ENCODE measurements around the gene SLC9A9. TPM values are rescaled to one million over a fixed set of nuclear protein-coding genes. Genes with fewer than 3 reads are reported as not detected.

The SLC9A9 gene
- total and polyA plus RNA-seq, 2 of the 8 experiments (the other 6 are each of a cell fraction or from before 2014, with no cell fraction given): 0.48 to 1.1 TPM

DNA sequence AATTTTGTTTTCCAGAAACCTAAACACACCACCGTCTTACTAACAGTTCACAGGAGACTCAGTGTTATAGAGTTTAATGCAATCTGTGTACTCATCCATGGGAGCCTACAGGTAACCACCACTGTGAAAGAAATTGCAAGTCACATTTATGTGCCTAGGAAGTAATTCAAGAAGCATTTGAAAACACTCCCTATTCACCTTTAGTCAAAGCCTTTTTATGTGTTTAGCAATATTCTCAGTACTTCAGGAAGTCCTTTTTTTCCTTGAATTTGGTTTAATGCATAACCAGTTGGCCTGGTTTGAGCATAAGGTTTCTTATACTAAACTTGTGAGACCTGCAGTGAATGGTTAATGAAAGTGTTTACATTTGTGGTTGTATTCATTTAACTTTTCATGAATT lies 382.6 kb downstream of the SLC9A9 start:
- Histone ChIP-seq H3K27me3 (replicated peaks in 1 of 4; ENCODE audit: control insufficient read depth in 3 of 4, extremely low read depth in 1 of 4, insufficient read depth in 3 of 4, low read length in 3 of 4) (no peaks in the 10 kb centered on the region), H3K23me2 (ENCODE audit: low read depth, low read length) (no peaks in the 10 kb centered on the region), H3K27ac (ENCODE audit: low read depth, low read length) (no peak overlapping the region), H2BK20ac (ENCODE audit: low read length) (no peak overlapping the region), H3K4me1 (replicated peaks in 1 of 4; ENCODE audit: control insufficient read depth in 3 of 4, insufficient read depth in 4 of 4, low read length in 3 of 4) (no peaks in the 10 kb centered on the region), H3K79me2 (ENCODE audit: control insufficient read depth in 1 of 2, insufficient read depth in 2 of 2, low read length in 2 of 2) (no peaks in the 10 kb centered on the region), H4K5ac (ENCODE audit: insufficient read length, low read depth, low read length) (no peak overlapping the region), H3K4me3 (ENCODE audit: extremely low read depth in 1 of 4, insufficient read depth in 2 of 4, low read depth in 3 of 4, low read length in 4 of 4) (no peak overlapping the region), H4K8ac (ENCODE audit: extremely low read depth, insufficient read depth, low read length) (no peak overlapping the region), H2BK120ac (replicated peaks; ENCODE audit: low read depth, low read length) (no peak overlapping the region), H3K4me2 (ENCODE audit: insufficient read depth in 1 of 2, low read depth in 2 of 2, low read length in 2 of 2) (no peak overlapping the region), H4K20me1 (replicated peaks in 1 of 2; ENCODE audit: control insufficient read depth in 1 of 2, insufficient read depth in 2 of 2, low read length in 2 of 2) (no peaks in the 10 kb centered on the region), H2BK5ac (ENCODE audit: low read depth, low read length) (no peak overlapping the region), H4K91ac (replicated peaks; ENCODE audit: insufficient read length, low read length) (no peak overlapping the region), H3K9me3 (ENCODE audit: insufficient read depth in 2 of 2, low read depth in 1 of 2, low read length in 1 of 2) (no peaks in the 10 kb centered on the region), H3K23ac (ENCODE audit: insufficient read length) (no peak overlapping the region), H3K56ac (replicated peaks; ENCODE audit: insufficient read length, low read depth, low read length) (no peak overlapping the region), H3K79me1 (ENCODE audit: low read depth, low read length) (no peaks in the 10 kb centered on the region), H3K14ac (ENCODE audit: insufficient read length) (no peak overlapping the region), H2AFZ (ENCODE audit: low read length) (no peak overlapping the region), H2BK12ac (ENCODE audit: low read depth, low read length) (no peak overlapping the region), H3K18ac (ENCODE audit: extremely low read depth, low read length) (no peak overlapping the region), H3K9ac (replicated peaks in 1 of 4; ENCODE audit: extremely low read depth in 1 of 4, low read depth in 3 of 4, low read length in 3 of 4) (no peak overlapping the region), H2AK5ac (ENCODE audit: low read depth, low read length) (no peak overlapping the region), H3K36me3 (ENCODE audit: control insufficient read depth in 2 of 4, insufficient read depth in 4 of 4, low read length in 3 of 4) (no peaks in the 10 kb centered on the region), H2BK15ac (ENCODE audit: low read length) (no peak overlapping the region), H3K4ac (replicated peaks; ENCODE audit: insufficient read length, low read depth, low read length) (no peak overlapping the region)
- 91% methylated on average over 1 of the region's 1 CpG; no CpG with 5 or more reads in 1 of the 2 experiments for WGBS, 2 experiments (ENCODE audit: extremely low coverage in 1 of 2, insufficient coverage in 1 of 2, insufficient read length in 1 of 2, insufficient replicate concordance in 2 of 2, low coverage in 1 of 2, low lambda C conversion rate in 2 of 2, missing lambda C conversion rate in 1 of 2)
- FAIRE-seq (no peak), DNase-seq (ENCODE audit: low read depth in 1 of 2, low spot score in 2 of 2) (no peak)
- CTCF ChIA-PET (ENCODE audit: partially characterized antibody): no interaction called here
- POLR2A ChIA-PET (ENCODE audit: partially characterized antibody): no interaction called here
- TF ChIP-seq SIN3A (conservative IDR thresholded peaks at IDR 0.05 in 1 of 2, IDR thresholded peaks at IDR 0.05 in 1 of 2; ENCODE audit: low read depth in 1 of 2, low read length in 2 of 2) (no peak), KDM5A (IDR thresholded peaks at IDR 0.05; ENCODE audit: low read length) (no peak), CEBPB (IDR thresholded peaks at IDR 0.05; ENCODE audit: low read depth, low read length) (no peak), CHD2 (IDR thresholded peaks at IDR 0.05; ENCODE audit: low read length) (no peak), FOSL1 (IDR thresholded peaks at IDR 0.05; ENCODE audit: insufficient read depth, low read depth, low read length) (no peak), TAF1 (IDR thresholded peaks at IDR 0.05; ENCODE audit: low read depth, low read length) (no peak), HDAC2 (IDR thresholded peaks at IDR 0.05; ENCODE audit: borderline replicate concordance in 1 of 2, low read depth in 2 of 2, low read length in 2 of 2) (no peak), HDAC6 (IDR thresholded peaks at IDR 0.05; ENCODE audit: low read depth, low read length) (no peak), POLR2AphosphoS5 (IDR thresholded peaks at IDR 0.05; ENCODE audit: low read depth, low read length) (no peak), EZH2 (IDR thresholded peaks at IDR 0.05; ENCODE audit: low read depth, low read length, severe bottlenecking) (no peak), POU5F1 (IDR thresholded peaks at IDR 0.05; ENCODE audit: low read depth, low read length) (no peak), BACH1 (IDR thresholded peaks at IDR 0.05; ENCODE audit: low read length) (no peak)
